ENCODE measurements around the gene HIPK2. TPM values are rescaled to one million over a fixed set of nuclear protein-coding genes. Genes with fewer than 3 reads are reported as not detected.

Gene HIPK2
- total RNA-seq, 4 donors from 2014 or later = 20.9 to 40.9 (median 26.7) TPM

DNA sequence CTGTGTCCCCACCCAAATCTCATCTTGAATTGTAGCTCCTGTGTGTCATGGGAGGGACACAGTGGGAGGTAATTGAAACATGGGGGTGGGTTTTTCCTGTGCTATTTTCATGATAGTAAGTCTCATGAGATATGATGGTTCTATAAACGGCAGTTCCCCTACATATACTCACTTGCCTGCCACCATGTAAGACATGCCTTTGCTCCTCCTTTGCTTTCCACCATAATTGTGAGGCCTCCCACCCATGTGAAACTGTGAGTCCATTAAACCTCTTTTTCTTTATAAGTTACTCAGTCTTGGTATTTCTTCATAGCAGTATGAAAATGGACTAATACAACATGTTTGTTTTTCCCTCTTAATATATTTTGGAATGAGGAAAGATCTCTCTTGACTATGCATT lies 26.8 kb upstream of the HIPK2 start:
- Histone ChIP-seq H3K4me3 (no peak overlapping the region), H3K27ac (replicated peaks in 1 of 4) (no peak overlapping the region), H3K36me3 (no peaks in the 10 kb centered on the region), H3K4me1 (peaks cover 0 to 4% (median 0%) of the 10 kb centered on the region in 4 donors), H3K27me3 (peaks cover 0 to 3% (median 0%) of the 10 kb centered on the region in 4 donors), H3K9me3 (no peaks in the 10 kb centered on the region)
- DNase-seq (ENCODE audit: extremely low spot score) = no peak
- intact Hi-C loops (cut with DNase I) = no loop called here
- 86% methylated on average over 1 of the region's 1 CpG for WGBS
- TF ChIP-seq POLR2A (IDR thresholded peaks at IDR 0.05; ENCODE audit: low read depth) (no peak), POLR2AphosphoS5 (IDR thresholded peaks at IDR 0.05) (no peak), EP300 (IDR thresholded peaks at IDR 0.05) (no peak), CTCF (IDR thresholded peaks at IDR 0.05) (no peak)

- intact Hi-C loops (cut with DNase I) = no loop called here
Observed at GRCh38 chr7:139799586-139799985, 21.8 kb upstream of the HIPK2 start.

DNA sequence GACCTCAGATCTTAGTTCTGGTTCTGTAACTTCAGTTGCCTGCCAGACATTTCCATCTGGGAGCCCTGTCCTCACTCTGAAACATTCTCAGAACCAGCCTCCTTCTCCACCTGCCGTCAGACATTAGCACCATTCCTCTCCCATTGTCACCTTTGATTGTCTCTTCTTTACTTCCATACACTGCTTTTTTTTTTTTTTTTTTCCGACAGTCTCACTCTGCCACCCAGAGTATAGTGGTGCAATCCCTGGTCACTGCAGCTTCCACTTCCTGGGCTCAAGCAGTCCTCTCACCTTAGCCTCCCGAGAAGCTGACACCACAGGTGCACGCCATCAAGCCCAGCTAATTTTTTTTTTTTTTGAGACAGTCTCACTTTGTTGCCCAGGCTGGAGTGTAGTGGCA lies 21.1 kb upstream of the HIPK2 start:
- WGBS = 84% methylated on average over 3 of the region's 4 CpGs
- TF ChIP-seq POLR2AphosphoS5 (IDR thresholded peaks at IDR 0.05) (no peak), CTCF (IDR thresholded peaks at IDR 0.05) (no peak), EP300 (IDR thresholded peaks at IDR 0.05) (no peak), POLR2A (IDR thresholded peaks at IDR 0.05; ENCODE audit: low read depth) (no peak)
- Histone ChIP-seq H3K9me3 (no peaks in the 10 kb centered on the region), H3K27me3 (peaks cover 0 to 3% (median 0%) of the 10 kb centered on the region in 4 donors), H3K4me1 (peaks cover 0 to 14% (median 7%) of the 10 kb centered on the region in 4 donors), H3K4me3 (no peak overlapping the region), H3K36me3 (no peaks in the 10 kb centered on the region), H3K27ac (replicated peaks in 1 of 4) (no peak overlapping the region)
- intact Hi-C loops (cut with DNase I) = no loop called here
- no peak for DNase-seq (ENCODE audit: extremely low spot score)

More at GRCh38 chr7:139799586-139799985, 21.8 kb upstream of the HIPK2 start:
- WGBS = 73% methylated on average over 2 of the region's 2 CpGs
- peaks cover 0 to 3% (median 0%) of the 10 kb centered on the region in 4 donors for H3K27me3 ChIP-seq
- H3K4me3 ChIP-seq = no peak overlapping the region
- DNase-seq (ENCODE audit: extremely low spot score) = no peak
- H3K4me1 ChIP-seq = peaks cover 0 to 14% (median 7%) of the 10 kb centered on the region in 4 donors
- H3K9me3 ChIP-seq = no peaks in the 10 kb centered on the region
- TF ChIP-seq EP300 (IDR thresholded peaks at IDR 0.05) (no peak), CTCF (IDR thresholded peaks at IDR 0.05) (no peak), POLR2A (IDR thresholded peaks at IDR 0.05; ENCODE audit: low read depth) (no peak), POLR2AphosphoS5 (IDR thresholded peaks at IDR 0.05) (no peak)
- H3K36me3 ChIP-seq = no peaks in the 10 kb centered on the region
- no peak overlapping the region for H3K27ac ChIP-seq (replicated peaks in 1 of 4)

DNA sequence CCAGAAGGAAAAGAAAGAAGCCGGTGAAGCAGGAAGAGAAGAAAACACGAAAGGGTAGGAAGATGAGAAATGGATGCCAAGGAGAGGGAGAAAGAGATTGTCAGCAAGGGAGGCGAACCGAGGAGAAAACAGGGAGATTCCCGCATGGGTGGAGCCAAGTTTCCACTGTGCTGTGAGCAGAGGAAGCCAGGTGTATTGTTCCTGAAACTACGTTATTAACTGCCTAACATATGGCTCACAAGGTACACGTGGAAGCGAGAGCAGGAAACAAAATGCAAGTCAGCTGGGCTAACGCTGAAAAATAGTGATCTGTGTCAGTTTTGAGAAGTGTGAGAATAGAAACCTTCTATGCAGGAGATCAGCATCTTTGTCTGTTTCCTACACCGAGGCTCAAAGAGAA lies 20.4 kb upstream of the HIPK2 start:
- peaks cover 0 to 3% (median 0%) of the 10 kb centered on the region in 4 donors for H3K27me3 ChIP-seq
- H3K4me3 ChIP-seq = no peak overlapping the region
- DNase-seq (ENCODE audit: extremely low spot score) = no peak
- 44% methylated on average over 10 of the region's 10 CpGs for WGBS
- H3K27ac ChIP-seq (replicated peaks in 1 of 4) = no peak overlapping the region
- H3K4me1 ChIP-seq = peaks cover 0 to 14% (median 7%) of the 10 kb centered on the region in 4 donors
- H3K36me3 ChIP-seq = no peaks in the 10 kb centered on the region
- TF ChIP-seq CTCF (IDR thresholded peaks at IDR 0.05) = no peak
- TF ChIP-seq EP300 (IDR thresholded peaks at IDR 0.05) = no peak
- TF ChIP-seq POLR2AphosphoS5 (IDR thresholded peaks at IDR 0.05) = no peak
- no peaks in the 10 kb centered on the region for H3K9me3 ChIP-seq
- intact Hi-C loops (cut with DNase I) = no loop called here

DNA sequence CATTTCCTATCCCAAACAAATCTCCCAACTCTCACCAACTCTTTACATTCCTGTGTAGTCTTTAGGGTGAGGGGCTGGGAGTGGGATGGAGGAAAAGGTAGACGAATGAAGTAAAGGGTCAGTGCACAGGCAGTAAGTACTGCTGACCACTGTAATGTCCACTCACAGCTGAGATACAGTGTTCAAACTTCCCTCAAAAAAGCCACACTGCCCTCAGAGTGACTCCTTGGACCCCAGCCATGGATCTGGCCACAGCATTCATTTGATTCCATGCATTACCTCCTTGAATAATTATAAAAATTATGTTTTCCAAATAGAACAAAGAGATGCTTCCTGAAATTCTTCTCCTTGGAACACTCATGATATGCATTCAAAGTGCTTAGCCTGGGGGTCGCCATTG lies 19.8 kb upstream of the HIPK2 start:
- intact Hi-C loops (cut with DNase I) = no loop called here

More for the DNA sequence above, 19.8 kb upstream of the HIPK2 start:
- Histone ChIP-seq H3K4me3 (no peak overlapping the region), H3K4me1 (peaks cover 0 to 14% (median 7%) of the 10 kb centered on the region in 4 donors), H3K27ac (replicated peaks in 1 of 4) (no peak overlapping the region), H3K27me3 (peaks cover 0 to 3% (median 0%) of the 10 kb centered on the region in 4 donors), H3K36me3 (no peaks in the 10 kb centered on the region), H3K9me3 (no peaks in the 10 kb centered on the region)
- DNase-seq (ENCODE audit: extremely low spot score) = no peak
- WGBS = 74% methylated on average over 2 of the region's 2 CpGs
- TF ChIP-seq CTCF (IDR thresholded peaks at IDR 0.05) (no peak), EP300 (IDR thresholded peaks at IDR 0.05) (no peak), POLR2AphosphoS5 (IDR thresholded peaks at IDR 0.05) (no peak)
